Chondrocyte (in vitro differentiated cells): ENCODE measurements around the gene COQ3. TPM values are rescaled to one million over a fixed set of nuclear protein-coding genes. Genes with fewer than 3 reads are reported as not detected.
"Not testable (repeated sequence)": the region's sequence is repeated elsewhere in the genome, so short reads cannot be mapped to it uniquely, and the experiment has no call there.

Source experiments
- DNase-seq: peaks from one replicate; pipeline ENCODE4 v3.0.0; 2021; ENCODE audit warnings: mixed read lengths, low spot score
- H3K27ac Mint-ChIP-seq: one replicate; pipeline ENCODE4 v1.8.0; 2021; ENCODE audit warnings: mild to moderate bottlenecking, moderate library complexity, mixed read lengths; ENCODE audit not compliant: unreplicated experiment
- H3K27me3 Mint-ChIP-seq: 2 replicates; pipeline ENCODE4 v1.8.0; 2021; ENCODE audit warnings: low read depth, mixed read lengths
- H3K36me3 Mint-ChIP-seq: 2 replicates; pipeline ENCODE4 v1.8.0; 2021; ENCODE audit warnings: low read depth, mixed read lengths
- H3K4me1 Mint-ChIP-seq: 2 replicates; pipeline ENCODE4 v1.8.0; 2021; ENCODE audit warnings: low read depth, mild to moderate bottlenecking, mixed read lengths
- H3K4me3 Mint-ChIP-seq: one replicate; pipeline ENCODE4 v1.8.0; 2021; ENCODE audit warnings: mild to moderate bottlenecking, moderate library complexity, mixed read lengths; ENCODE audit not compliant: unreplicated experiment
- H3K9me3 Mint-ChIP-seq: 2 replicates; pipeline ENCODE4 v1.8.0; 2021; ENCODE audit warnings: low read depth, mixed read lengths
- CTCF ChIP-seq: fragments of 200-600 bp; sonication (generic); IDR thresholded peaks from 2 replicates; pipeline ENCODE4 v1.5.0; 2021; ENCODE audit warnings: antibody characterized with exemption, mild to moderate bottlenecking, moderate library complexity
- total RNA-seq: library from RNA; stranded (reverse); gene quantifications from 3 replicates; pipeline ENCODE4 v1.2.1, GENCODE V29; 2021

COQ3 gene
- total RNA-seq, 1 donor from 2014 or later = 3.7 TPM

- Mint-ChIP-seq H3K27ac (no peak overlapping the region), H3K27me3 (no peaks in the 10 kb centered on the region), H3K9me3 (no peaks in the 10 kb centered on the region), H3K4me1 (peaks cover 31% of the 10 kb centered on the region), H3K36me3 (no peaks in the 10 kb centered on the region), H3K4me3 (no peak overlapping the region)
- no peak for DNase-seq
- no peak for TF ChIP-seq CTCF
These were observed 47.4 kb downstream of the COQ3 start for GRCh38 chr6:99346595-99346994.

- Mint-ChIP-seq H3K27me3 (no peaks in the 10 kb centered on the region), H3K4me3 (no peak overlapping the region), H3K9me3 (no peaks in the 10 kb centered on the region), H3K36me3 (no peaks in the 10 kb centered on the region), H3K27ac (no peak overlapping the region), H3K4me1 (peaks cover 36% of the 10 kb centered on the region)
- TF ChIP-seq CTCF = no peak
- DNase-seq = no peak
These were observed 48.8 kb downstream of the COQ3 start for GRCh38 chr6:99345164-99345563.

GRCh38 chr6:99344289-99344688 is 49.7 kb downstream of the COQ3 start:
- Mint-ChIP-seq H3K36me3 (no peaks in the 10 kb centered on the region), H3K27me3 (no peaks in the 10 kb centered on the region), H3K4me1 (peaks cover 36% of the 10 kb centered on the region), H3K27ac (peak overlapping the region; percentile 43), H3K4me3 (peak overlapping the region; percentile 14), H3K9me3 (no peaks in the 10 kb centered on the region)
- no peak for TF ChIP-seq CTCF
- no peak for DNase-seq

- Mint-ChIP-seq H3K9me3 (no peaks in the 10 kb centered on the region), H3K4me1 (peaks cover 25% of the 10 kb centered on the region), H3K27ac (peak overlapping the region; percentile 52), H3K4me3 (no peak overlapping the region), H3K27me3 (no peaks in the 10 kb centered on the region), H3K36me3 (no peaks in the 10 kb centered on the region)
- no peak for DNase-seq
- TF ChIP-seq CTCF = no peak
These were observed 52.0 kb downstream of the COQ3 start for GRCh38 chr6:99341862-99342455.

- Mint-ChIP-seq H3K27me3 (no peaks in the 10 kb centered on the region), H3K9me3 (no peaks in the 10 kb centered on the region), H3K36me3 (no peaks in the 10 kb centered on the region), H3K4me3 (no peak overlapping the region), H3K27ac (no peak overlapping the region), H3K4me1 (peaks cover 14% of the 10 kb centered on the region)
- no peak for DNase-seq
- no peak for TF ChIP-seq CTCF
These were observed 55.8 kb downstream of the COQ3 start for GRCh38 chr6:99338188-99338587.

GRCh38 chr6:99335298-99335697 is 58.7 kb downstream of the COQ3 start:
- not testable (repeated sequence) for H3K36me3 Mint-ChIP-seq, DNase-seq, H3K27me3 Mint-ChIP-seq, H3K9me3 Mint-ChIP-seq, H3K4me3 Mint-ChIP-seq, H3K27ac Mint-ChIP-seq, H3K4me1 Mint-ChIP-seq
